GM12864 (cell line): ENCODE data around the gene NDST1.

Source experiments
- DNase-seq: peaks from one replicate; pipeline ENCODE4 v3.0.0-alpha.2; 2011; ENCODE audit warnings: low read depth
- H3K4me3 ChIP-seq: 2 replicates; pipeline ENCODE4 v1.5.1; 2011; ENCODE audit warnings: mild to moderate bottlenecking, low read depth, low read length, control low read depth
- CTCF ChIP-seq: IDR thresholded peaks from 2 replicates; pipeline ENCODE4 v1.5.1; 2011; ENCODE audit warnings: low read depth, mild to moderate bottlenecking, moderate library complexity, low read length, control low read depth, inconsistent platforms; ENCODE audit errors: missing control alignments

The NDST1 gene

GRCh38 chr5:150484964-150485692 lies 22.8 kb upstream of the NDST1 start:
- peak overlapping the region; percentile 79 for H3K4me3 ChIP-seq
- no peak for DNase-seq
- TF ChIP-seq CTCF = no peak

- no peak for DNase-seq
- H3K4me3 ChIP-seq = peak overlapping the region; percentile 79
- TF ChIP-seq CTCF = no peak
Measured at GRCh38 chr5:150485693-150486401, 22.1 kb upstream of the NDST1 start.

GRCh38 chr5:150486402-150487198 lies 21.3 kb upstream of the NDST1 start:
- TF ChIP-seq CTCF = no peak
- DNase-seq = no peak
- peak overlapping the region; percentile 79 for H3K4me3 ChIP-seq

GRCh38 chr5:150487199-150488061 lies 20.5 kb upstream of the NDST1 start:
- DNase-seq = no peak
- peak; percentile 24 for TF ChIP-seq CTCF

GRCh38 chr5:150488519-150489359 lies 19.2 kb upstream of the NDST1 start:
- no peak for TF ChIP-seq CTCF
- no peak overlapping the region for H3K4me3 ChIP-seq
- no peak for DNase-seq

More at GRCh38 chr5:150487199-150488061, 20.5 kb upstream of the NDST1 start:
- peak overlapping the region; percentile 79 for H3K4me3 ChIP-seq
